Adrenal gland (tissue), 5 donors: ENCODE results near the gene ARF1.

ENCODE experiments used
- CTCF ChIP-seq, 6 experiments: fragments of 450-650 bp in 4 of 6; fragments of 200-600 bp in 2 of 6; sonication (generic) in 1 of 6; IDR thresholded peaks; 1 replicate in 5 of 6; 2 replicates in 1 of 6; pipeline versions ENCODE4 v1.5.1 to v1.8.0; 2016 to 2021; ENCODE audit warnings: antibody characterized with exemption in 6 of 6, mild to moderate bottlenecking in 2 of 6, moderate library complexity in 1 of 6
- POLR2A ChIP-seq, 2 donors: fragments of 450-650 bp; IDR thresholded peaks; one replicate each; pipeline ENCODE4 v1.6.1; 2017; ENCODE audit warnings: antibody characterized with exemption in 2 of 2, mild to moderate bottlenecking in 2 of 2, moderate library complexity in 1 of 2
- donor health status: DM: no; HTN: no; CAD: no.

- TF ChIP-seq CTCF (IDR thresholded peaks at IDR 0.05) (no peak), POLR2A (IDR thresholded peaks at IDR 0.05) (no peak)
These were observed 44.8 kb upstream of the ARF1 start for GRCh38 chr1:228037401-228038386.
